Tibial nerve (tissue), 4 donors: ENCODE data around the gene COL19A1.

Experiments used
- CTCF ChIP-seq, 5 experiments: fragments of 200-600 bp in 3 of 5; fragments of 450-650 bp in 2 of 5; sonication (generic) in 3 of 5; IDR thresholded peaks; one replicate each; pipeline ENCODE4 v1.5.1; 2016 to 2019; ENCODE audit warnings: antibody characterized with exemption in 5 of 5, mild to moderate bottlenecking in 3 of 5, moderate library complexity in 2 of 5
- EP300 ChIP-seq, 2 donors: sonication (generic); formaldehyde crosslinking; IDR thresholded peaks; one replicate each; pipeline ENCODE4 v1.6.1; 2017; ENCODE audit warnings: antibody characterized with exemption in 2 of 2, mild to moderate bottlenecking in 1 of 2
- POLR2A ChIP-seq, 2 donors: fragments of 450-650 bp; IDR thresholded peaks; one replicate each; pipeline ENCODE4 v1.6.1; 2017; ENCODE audit warnings: antibody characterized with exemption in 2 of 2, mild to moderate bottlenecking in 2 of 2, moderate library complexity in 2 of 2

GRCh38 chr6:70172252-70172651 is 305.9 kb downstream of the COL19A1 start:
- TF ChIP-seq CTCF (IDR thresholded peaks at IDR 0.05): no peak
- TF ChIP-seq EP300 (IDR thresholded peaks at IDR 0.05): no peak
- no peak for TF ChIP-seq POLR2A (IDR thresholded peaks at IDR 0.05)
